Liver (tissue), 3 donors: Measurements from ENCODE around the gene MCF2L2.

Experiments
- ATF3 ChIP-seq: IDR thresholded peaks from 2 replicates; pipeline ENCODE4 v1.6.1; 2016; ENCODE audit warnings: antibody characterized with exemption
- EGR1 ChIP-seq, 2 donors: IDR thresholded peaks; 2 replicates each; pipeline ENCODE4 v1.6.1; 2016 to 2018; ENCODE audit warnings: antibody characterized with exemption in 2 of 2, low read depth in 2 of 2
- FOXA2 ChIP-seq: IDR thresholded peaks from 2 replicates; pipeline ENCODE4 v1.6.1; 2016; ENCODE audit warnings: antibody characterized with exemption
- GABPA ChIP-seq, 2 donors: IDR thresholded peaks in 1 of 2; conservative IDR thresholded peaks in 1 of 2; 2 replicates each; pipeline ENCODE4 v1.6.1; 2016; ENCODE audit warnings: antibody characterized with exemption in 2 of 2, mild to moderate bottlenecking in 1 of 2, moderate library complexity in 1 of 2
- JUND ChIP-seq, 2 donors: IDR thresholded peaks; 2 replicates each; pipeline ENCODE4 v1.6.1; 2016; ENCODE audit warnings: antibody characterized with exemption in 2 of 2
- MAX ChIP-seq: IDR thresholded peaks from 2 replicates; pipeline ENCODE4 v1.6.1; 2016; ENCODE audit warnings: antibody characterized with exemption
- REST ChIP-seq: IDR thresholded peaks from 2 replicates; pipeline ENCODE4 v1.6.1; 2016; ENCODE audit warnings: antibody characterized with exemption, mild to moderate bottlenecking
- RXRA ChIP-seq, 2 donors: IDR thresholded peaks; 2 replicates each; pipeline ENCODE4 v1.6.1; 2017 to 2018; ENCODE audit warnings: antibody characterized with exemption in 2 of 2, mild to moderate bottlenecking in 1 of 2
- SP1 ChIP-seq: IDR thresholded peaks from 2 replicates; pipeline ENCODE4 v1.6.1; 2018; ENCODE audit warnings: antibody characterized with exemption, mild to moderate bottlenecking
- TAF1 ChIP-seq: conservative IDR thresholded peaks from 2 replicates; pipeline ENCODE4 v1.6.1; 2016; ENCODE audit warnings: antibody characterized with exemption, mild to moderate bottlenecking
- YY1 ChIP-seq: IDR thresholded peaks from 2 replicates; pipeline ENCODE4 v1.6.1; 2016; ENCODE audit warnings: antibody characterized with exemption, mild to moderate bottlenecking
- TF ChIP-seq, protein P1 (sequence below): fragments of 150-350 bp; IDR thresholded peaks from 2 replicates; pipeline ENCODE4 v1.5.1; 2017; ENCODE audit warnings: improper control_type of control experiment, low read depth, low read length; ENCODE audit not compliant: missing input control
- TF ChIP-seq, protein P2 (sequence below): IDR thresholded peaks from 2 replicates; pipeline ENCODE4 v1.6.1; 2016; ENCODE audit warnings: antibody characterized with exemption
- donor health status: healthy.
- donor health status: healthy.

DNA sequence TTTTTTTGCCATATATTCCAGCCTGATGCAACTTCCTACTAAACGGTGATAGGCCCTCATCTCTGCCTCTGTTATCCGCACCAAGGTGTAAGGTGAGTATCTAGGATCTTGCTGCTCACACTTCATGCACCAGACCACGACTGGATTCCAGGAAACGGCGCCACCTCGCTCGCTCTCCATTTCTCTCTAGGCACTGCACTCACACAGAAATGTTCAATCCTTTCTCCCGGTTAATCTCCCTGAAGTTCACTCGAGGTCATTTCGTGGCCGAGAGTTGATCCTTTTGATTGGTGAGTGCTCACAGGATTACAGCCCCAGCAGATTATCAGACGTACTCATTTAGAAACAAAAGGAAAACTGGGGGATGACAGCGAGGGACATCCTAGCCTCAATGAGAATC is 28.1 kb downstream of the MCF2L2 start:
- TF ChIP-seq, protein P1, sequence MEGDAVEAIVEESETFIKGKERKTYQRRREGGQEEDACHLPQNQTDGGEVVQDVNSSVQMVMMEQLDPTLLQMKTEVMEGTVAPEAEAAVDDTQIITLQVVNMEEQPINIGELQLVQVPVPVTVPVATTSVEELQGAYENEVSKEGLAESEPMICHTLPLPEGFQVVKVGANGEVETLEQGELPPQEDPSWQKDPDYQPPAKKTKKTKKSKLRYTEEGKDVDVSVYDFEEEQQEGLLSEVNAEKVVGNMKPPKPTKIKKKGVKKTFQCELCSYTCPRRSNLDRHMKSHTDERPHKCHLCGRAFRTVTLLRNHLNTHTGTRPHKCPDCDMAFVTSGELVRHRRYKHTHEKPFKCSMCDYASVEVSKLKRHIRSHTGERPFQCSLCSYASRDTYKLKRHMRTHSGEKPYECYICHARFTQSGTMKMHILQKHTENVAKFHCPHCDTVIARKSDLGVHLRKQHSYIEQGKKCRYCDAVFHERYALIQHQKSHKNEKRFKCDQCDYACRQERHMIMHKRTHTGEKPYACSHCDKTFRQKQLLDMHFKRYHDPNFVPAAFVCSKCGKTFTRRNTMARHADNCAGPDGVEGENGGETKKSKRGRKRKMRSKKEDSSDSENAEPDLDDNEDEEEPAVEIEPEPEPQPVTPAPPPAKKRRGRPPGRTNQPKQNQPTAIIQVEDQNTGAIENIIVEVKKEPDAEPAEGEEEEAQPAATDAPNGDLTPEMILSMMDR, result no peak
- TF ChIP-seq FOXA2 (no peak), MAX (no peak), EGR1 (IDR thresholded peaks at IDR 0.05; ENCODE audit: low read depth in 2 of 2) (no peak), JUND (IDR thresholded peaks at IDR 0.05) (no peak), ATF3 (no peak), YY1 (no peak), SP1 (no peak), REST (no peak), GABPA (IDR thresholded peaks at IDR 0.05 in 1 of 2, conservative IDR thresholded peaks at IDR 0.05 in 1 of 2) (no peak), TAF1 (no peak), RXRA (IDR thresholded peaks at IDR 0.05) (no peak)
- TF ChIP-seq, protein P2, sequence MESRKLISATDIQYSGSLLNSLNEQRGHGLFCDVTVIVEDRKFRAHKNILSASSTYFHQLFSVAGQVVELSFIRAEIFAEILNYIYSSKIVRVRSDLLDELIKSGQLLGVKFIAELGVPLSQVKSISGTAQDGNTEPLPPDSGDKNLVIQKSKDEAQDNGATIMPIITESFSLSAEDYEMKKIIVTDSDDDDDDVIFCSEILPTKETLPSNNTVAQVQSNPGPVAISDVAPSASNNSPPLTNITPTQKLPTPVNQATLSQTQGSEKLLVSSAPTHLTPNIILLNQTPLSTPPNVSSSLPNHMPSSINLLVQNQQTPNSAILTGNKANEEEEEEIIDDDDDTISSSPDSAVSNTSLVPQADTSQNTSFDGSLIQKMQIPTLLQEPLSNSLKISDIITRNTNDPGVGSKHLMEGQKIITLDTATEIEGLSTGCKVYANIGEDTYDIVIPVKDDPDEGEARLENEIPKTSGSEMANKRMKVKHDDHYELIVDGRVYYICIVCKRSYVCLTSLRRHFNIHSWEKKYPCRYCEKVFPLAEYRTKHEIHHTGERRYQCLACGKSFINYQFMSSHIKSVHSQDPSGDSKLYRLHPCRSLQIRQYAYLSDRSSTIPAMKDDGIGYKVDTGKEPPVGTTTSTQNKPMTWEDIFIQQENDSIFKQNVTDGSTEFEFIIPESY, result no peak
